Measurements from ENCODE around the gene DPP6.

The DPP6 gene

GRCh38 chr7:154777023-154777422 lies 724.8 kb downstream of the DPP6 start:
- no peaks in the 10 kb centered on the region for H3K27me3 ChIP-seq (ENCODE audit: insufficient read depth, low read depth)
- H3K4me1 ChIP-seq (ENCODE audit: low read depth, poor library complexity, severe bottlenecking) = peaks cover 6% of the 10 kb centered on the region
- peak overlapping the region; percentile 76; the same call in 1 of the 2 replicates for H3K4me2 ChIP-seq
- H4K20me1 ChIP-seq (ENCODE audit: insufficient read depth) = no peaks in the 10 kb centered on the region
- H2AFZ ChIP-seq (ENCODE audit: low read depth) = peak overlapping the region; percentile 62; the same call in 1 of the 2 replicates
- H3K27ac ChIP-seq = no peak overlapping the region
- H3K9ac ChIP-seq = no peak overlapping the region
- H3K4me3 ChIP-seq (IDR thresholded peaks at IDR 0.05; ENCODE audit: insufficient read depth, low read depth, low read length) = no peak overlapping the region
- no peaks in the 10 kb centered on the region for H3K79me2 ChIP-seq (ENCODE audit: insufficient read depth, low read depth)
- TF ChIP-seq CTCF (conservative IDR thresholded peaks at IDR 0.05; ENCODE audit: low read depth, low read length) = no peak
- H3K36me3 ChIP-seq (ENCODE audit: insufficient read depth) = no peaks in the 10 kb centered on the region

GRCh38 chr7:154777489-154777888 lies 725.3 kb downstream of the DPP6 start:
- no peak overlapping the region for H3K4me3 ChIP-seq (IDR thresholded peaks at IDR 0.05; ENCODE audit: insufficient read depth, low read depth, low read length)
- H4K20me1 ChIP-seq (ENCODE audit: insufficient read depth) = no peaks in the 10 kb centered on the region
- H3K36me3 ChIP-seq (ENCODE audit: insufficient read depth) = no peaks in the 10 kb centered on the region
- H3K27ac ChIP-seq = peak overlapping the region; percentile 24; the same call in 1 of the 2 replicates
- TF ChIP-seq CTCF (conservative IDR thresholded peaks at IDR 0.05; ENCODE audit: low read depth, low read length) = no peak
- peaks cover 6% of the 10 kb centered on the region for H3K4me1 ChIP-seq (ENCODE audit: low read depth, poor library complexity, severe bottlenecking)
- H3K79me2 ChIP-seq (ENCODE audit: insufficient read depth, low read depth) = no peaks in the 10 kb centered on the region
- H3K27me3 ChIP-seq (ENCODE audit: insufficient read depth, low read depth) = no peaks in the 10 kb centered on the region
- no peak overlapping the region for H3K9ac ChIP-seq
- H3K4me2 ChIP-seq = peak overlapping the region; percentile 76
- peak overlapping the region; percentile 62; the same call in 1 of the 2 replicates for H2AFZ ChIP-seq (ENCODE audit: low read depth)

- no peaks in the 10 kb centered on the region for H3K27me3 ChIP-seq (ENCODE audit: insufficient read depth, low read depth)
- TF ChIP-seq CTCF (conservative IDR thresholded peaks at IDR 0.05; ENCODE audit: low read depth, low read length) = no peak
Measured at GRCh38 chr7:154777908-154778307, 725.7 kb downstream of the DPP6 start.

GRCh38 chr7:154781369-154782303 lies 729.4 kb downstream of the DPP6 start:
- no peak for TF ChIP-seq CTCF (conservative IDR thresholded peaks at IDR 0.05; ENCODE audit: low read depth, low read length)

More at GRCh38 chr7:154777908-154778307, 725.7 kb downstream of the DPP6 start:
- H4K20me1 ChIP-seq (ENCODE audit: insufficient read depth) = no peaks in the 10 kb centered on the region
- peak overlapping the region; percentile 24; the same call in 1 of the 2 replicates for H3K27ac ChIP-seq
- no peaks in the 10 kb centered on the region for H3K79me2 ChIP-seq (ENCODE audit: insufficient read depth, low read depth)
- no peak overlapping the region for H3K4me3 ChIP-seq (IDR thresholded peaks at IDR 0.05; ENCODE audit: insufficient read depth, low read depth, low read length)
- H3K4me1 ChIP-seq (ENCODE audit: low read depth, poor library complexity, severe bottlenecking) = peaks cover 6% of the 10 kb centered on the region
- no peaks in the 10 kb centered on the region for H3K36me3 ChIP-seq (ENCODE audit: insufficient read depth)
- H3K4me2 ChIP-seq = peak overlapping the region; percentile 76
- no peak overlapping the region for H3K9ac ChIP-seq
- H2AFZ ChIP-seq (ENCODE audit: low read depth) = peak overlapping the region; percentile 62; the same call in 1 of the 2 replicates

More at GRCh38 chr7:154781369-154782303, 729.4 kb downstream of the DPP6 start:
- H2AFZ ChIP-seq (ENCODE audit: low read depth) = no peak overlapping the region
- no peak overlapping the region for H3K4me2 ChIP-seq
- no peaks in the 10 kb centered on the region for H4K20me1 ChIP-seq (ENCODE audit: insufficient read depth)
- H3K36me3 ChIP-seq (ENCODE audit: insufficient read depth) = no peaks in the 10 kb centered on the region
- no peaks in the 10 kb centered on the region for H3K79me2 ChIP-seq (ENCODE audit: insufficient read depth, low read depth)
- no peaks in the 10 kb centered on the region for H3K27me3 ChIP-seq (ENCODE audit: insufficient read depth, low read depth)
- peaks cover 6% of the 10 kb centered on the region for H3K4me1 ChIP-seq (ENCODE audit: low read depth, poor library complexity, severe bottlenecking)
- no peak overlapping the region for H3K9ac ChIP-seq
- H3K4me3 ChIP-seq (IDR thresholded peaks at IDR 0.05; ENCODE audit: insufficient read depth, low read depth, low read length) = no peak overlapping the region
- H3K27ac ChIP-seq = no peak overlapping the region
